Muscle of leg (tissue), 11 donors: ENCODE results near the gene PTGES2. TPM values are rescaled to one million over a fixed set of nuclear protein-coding genes. Genes with fewer than 3 reads are reported as not detected.
A peak's percentile ranks its signal among the peaks of the same experiment; 100 is the strongest.

Experiments used
- DNase-seq: peaks from one replicate; pipeline ENCODE4 v3.0.0; 2013
- H3K27ac ChIP-seq: one replicate; pipeline ENCODE4 v1.5.1; 2013; ENCODE audit warnings: mild to moderate bottlenecking, low read length, control low read depth
- H3K27me3 ChIP-seq: one replicate; pipeline ENCODE4 v1.6.1; 2013; ENCODE audit warnings: low read length; ENCODE audit not compliant: control insufficient read depth, insufficient read depth
- H3K36me3 ChIP-seq: one replicate; pipeline ENCODE4 v1.6.1; 2013; ENCODE audit warnings: low read length; ENCODE audit not compliant: control insufficient read depth, insufficient read depth
- H3K4me1 ChIP-seq: one replicate; pipeline ENCODE4 v1.6.1; 2013; ENCODE audit warnings: low read length; ENCODE audit not compliant: control insufficient read depth, insufficient read depth
- H3K4me3 ChIP-seq: one replicate; pipeline ENCODE4 v1.5.1; 2013; ENCODE audit warnings: low read length, control low read depth
- H3K9me3 ChIP-seq: replicated peaks from 2 replicates; pipeline ENCODE4 v1.6.1; 2013; ENCODE audit warnings: low read depth, low read length; ENCODE audit not compliant: control insufficient read depth
- WGBS: methylation state at CpG from one replicate; pipeline ENCODE4 v1.1.5; 2013; ENCODE audit warnings: missing lambda C conversion rate; ENCODE audit not compliant: insufficient coverage; 5-methylcytosine and 5-hydroxymethylcytosine counted together
- polyA plus RNA-seq, 8 donors: library from polyadenylated mRNA; unstranded; fragments of 120-200 nt; gene quantifications; one replicate each; pipeline versions ENCODE4 v1.2.1 to v1.2.3, GENCODE V29; 2013; ENCODE audit warnings: inconsistent platforms in 1 of 8, low replicate concordance in 1 of 8; ENCODE audit not compliant: insufficient read length in 8 of 8, insufficient read depth in 1 of 8
- total RNA-seq: library from RNA; stranded (reverse); fragments of 120-200 nt; gene quantifications from one replicate; pipeline ENCODE4 v1.2.4, GENCODE V29; 2013

PTGES2 gene
- total and polyA plus RNA-seq, 9 donors: 30.1 to 45.3 (median 41.3) TPM

DNA sequence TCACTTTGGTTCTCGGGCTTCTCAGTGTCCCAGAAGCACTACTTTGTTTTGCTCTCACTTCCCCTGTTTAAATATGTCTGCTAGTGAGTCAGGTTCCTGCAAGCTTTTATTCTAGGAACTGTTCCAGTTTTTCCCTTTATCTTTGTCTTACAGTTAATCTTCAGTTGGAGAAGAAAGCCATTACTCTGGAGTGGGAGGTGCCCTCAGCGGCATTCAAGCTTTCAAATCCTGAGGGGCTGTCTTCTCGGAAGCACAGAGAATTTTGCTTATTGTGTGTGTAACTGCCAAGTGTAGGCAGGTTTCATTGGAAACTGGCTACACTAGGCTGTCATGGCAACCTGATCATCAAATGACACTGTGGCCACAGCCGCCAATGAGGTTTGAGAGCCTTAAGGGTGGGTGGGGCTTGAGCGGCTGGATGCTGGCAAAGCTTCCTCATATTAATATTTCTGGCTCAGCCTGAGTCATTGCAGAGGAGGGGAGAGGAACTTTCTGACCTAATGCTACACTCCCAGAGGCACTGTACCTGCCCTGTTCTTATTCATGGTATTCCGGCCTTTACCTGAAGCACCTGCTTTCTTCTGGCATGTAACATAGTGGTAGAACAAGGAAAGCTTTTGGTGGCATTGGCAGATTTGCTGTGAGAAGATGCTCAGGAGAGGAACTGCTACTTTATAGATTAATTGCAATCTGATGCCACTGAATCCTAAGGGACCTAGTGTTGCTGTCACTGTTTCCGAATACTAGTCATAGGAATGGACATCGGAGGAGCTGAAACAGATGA lies 33.2 kb downstream of the PTGES2 start:
- Histone ChIP-seq H3K4me1 (peaks cover 68% of the 10 kb centered on the region), H3K4me3 (peak overlapping the region; percentile 0), H3K9me3 (no peaks in the 10 kb centered on the region), H3K36me3 (peaks cover 12% of the 10 kb centered on the region), H3K27me3 (no peaks in the 10 kb centered on the region), H3K27ac (peak overlapping the region; percentile 93)
- peak; percentile 99 for DNase-seq
- 25% methylated on average over 4 of the region's 8 CpGs for WGBS

DNA sequence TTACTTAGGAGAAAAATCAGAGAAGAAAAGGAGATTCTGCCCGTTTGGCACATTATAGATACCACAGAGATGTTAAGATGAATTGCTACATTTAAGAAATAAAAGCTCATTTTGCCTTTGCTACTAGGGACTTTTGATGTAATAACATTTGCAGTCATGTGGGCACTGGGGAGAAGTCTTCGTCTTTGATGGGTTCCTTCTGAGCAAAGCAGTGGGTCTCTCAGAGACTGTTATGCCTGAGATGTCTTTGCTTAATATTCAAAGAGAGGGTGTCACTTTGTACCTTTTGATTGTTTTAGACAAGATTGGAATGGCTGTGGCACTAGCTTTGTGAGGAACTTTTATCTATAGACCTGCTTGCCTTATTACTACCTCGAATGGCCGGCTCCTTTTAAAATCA lies 34.5 kb downstream of the PTGES2 start:
- 64% methylated on average over 2 of the region's 4 CpGs for WGBS
- Histone ChIP-seq H3K4me1 (peaks cover 54% of the 10 kb centered on the region), H3K27me3 (no peaks in the 10 kb centered on the region), H3K27ac (peak overlapping the region; percentile 93), H3K4me3 (no peak overlapping the region), H3K36me3 (peaks cover 14% of the 10 kb centered on the region), H3K9me3 (no peaks in the 10 kb centered on the region)
- no peak for DNase-seq

DNA sequence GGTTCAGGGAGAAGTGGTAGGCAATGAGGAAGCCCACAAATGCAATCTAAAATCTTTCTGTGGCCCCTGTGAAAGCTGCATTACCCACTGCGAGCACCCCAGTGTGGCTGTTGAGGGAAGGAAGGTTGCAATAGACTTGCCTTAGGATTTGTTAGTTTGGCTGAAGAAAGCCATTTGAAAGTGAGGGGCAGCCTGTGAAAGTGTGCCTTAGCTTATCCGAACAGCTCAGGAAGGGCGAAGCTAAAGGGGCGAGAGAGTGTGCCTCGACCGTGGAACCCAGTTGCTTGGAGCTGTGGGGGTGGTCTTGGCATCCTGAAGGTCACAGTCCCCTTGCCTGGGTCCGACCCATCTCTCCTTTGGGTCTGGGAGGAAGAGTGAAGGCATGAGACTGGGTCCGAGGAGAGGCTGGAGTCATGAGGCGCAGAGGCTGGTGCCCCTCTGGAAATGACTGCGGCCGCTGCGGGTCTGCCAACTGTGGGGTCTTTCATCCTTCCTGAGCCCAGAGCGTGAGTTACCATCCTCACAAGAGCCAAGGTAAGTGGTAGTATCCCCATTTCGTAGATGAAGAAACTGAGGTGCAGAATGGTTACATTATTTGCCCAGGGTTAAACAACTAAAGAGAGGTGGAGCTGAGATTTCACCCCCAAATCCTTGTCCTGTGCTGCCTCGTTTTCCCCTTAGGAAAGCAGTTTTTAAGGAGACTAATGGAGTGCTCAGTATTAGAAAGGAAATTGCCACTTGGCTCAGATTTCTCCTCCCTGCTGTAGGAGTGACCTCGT lies 35.1 kb downstream of the PTGES2 start:
- Histone ChIP-seq H3K4me1 (peaks cover 48% of the 10 kb centered on the region), H3K4me3 (peak overlapping the region; percentile 45), H3K27me3 (no peaks in the 10 kb centered on the region), H3K9me3 (no peaks in the 10 kb centered on the region), H3K27ac (peak overlapping the region; percentile 93), H3K36me3 (peaks cover 14% of the 10 kb centered on the region)
- no peak for DNase-seq
- 83% methylated on average over 5 of the region's 16 CpGs for WGBS

DNA sequence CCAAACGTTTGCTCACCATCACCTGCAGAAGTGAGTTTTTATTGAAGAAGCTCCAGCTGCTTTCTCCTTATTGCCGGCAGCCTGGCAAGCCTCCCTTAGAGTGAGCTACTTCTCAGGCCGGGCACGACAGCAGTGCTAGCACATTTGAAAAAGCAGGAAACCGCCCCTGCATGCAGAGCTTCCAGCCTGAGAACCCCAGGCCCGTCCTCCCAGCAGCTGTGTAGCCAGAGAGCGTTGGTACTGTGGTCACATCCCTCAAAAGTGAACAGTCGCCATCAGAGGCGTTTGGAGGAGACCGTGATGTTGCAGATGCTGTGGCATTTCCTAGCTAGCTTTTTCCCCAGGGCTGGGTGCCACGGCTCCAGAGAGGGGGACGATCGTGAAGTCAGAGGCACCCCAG lies 36.0 kb downstream of the PTGES2 start:
- peaks cover 12% of the 10 kb centered on the region for H3K36me3 ChIP-seq
- peak overlapping the region; percentile 45 for H3K4me3 ChIP-seq
- no peaks in the 10 kb centered on the region for H3K9me3 ChIP-seq
- no peaks in the 10 kb centered on the region for H3K27me3 ChIP-seq
- H3K4me1 ChIP-seq: peaks cover 45% of the 10 kb centered on the region
- H3K27ac ChIP-seq: peak overlapping the region; percentile 93
- WGBS: 44% methylated on average over 6 of the region's 13 CpGs
- DNase-seq: no peak

DNA sequence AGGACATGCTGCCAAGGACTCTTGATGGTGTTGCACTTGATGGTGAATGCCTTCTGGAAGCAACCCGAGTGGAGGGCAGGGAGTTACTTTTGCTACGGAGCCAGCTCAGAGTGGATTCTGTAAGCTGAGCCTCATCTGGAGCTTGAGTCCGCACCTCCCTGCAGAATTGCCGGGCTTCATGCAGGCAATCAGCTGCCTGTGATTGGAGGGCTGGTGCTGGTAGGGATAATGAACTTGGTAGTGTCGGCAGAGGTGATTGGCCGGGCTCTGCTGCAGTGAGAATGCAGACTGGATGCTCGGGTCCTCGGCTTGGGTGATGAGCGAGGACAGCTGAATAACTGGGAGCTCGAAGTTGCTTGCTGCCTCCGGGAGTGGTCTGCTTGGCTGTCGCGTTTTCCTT lies 36.4 kb downstream of the PTGES2 start:
- 18% methylated on average over 6 of the region's 13 CpGs for WGBS
- Histone ChIP-seq H3K27me3 (no peaks in the 10 kb centered on the region), H3K4me3 (peak overlapping the region; percentile 45), H3K4me1 (peaks cover 45% of the 10 kb centered on the region), H3K9me3 (no peaks in the 10 kb centered on the region), H3K36me3 (peaks cover 9% of the 10 kb centered on the region), H3K27ac (peak overlapping the region; percentile 93)
- peak; percentile 98 for DNase-seq

DNA sequence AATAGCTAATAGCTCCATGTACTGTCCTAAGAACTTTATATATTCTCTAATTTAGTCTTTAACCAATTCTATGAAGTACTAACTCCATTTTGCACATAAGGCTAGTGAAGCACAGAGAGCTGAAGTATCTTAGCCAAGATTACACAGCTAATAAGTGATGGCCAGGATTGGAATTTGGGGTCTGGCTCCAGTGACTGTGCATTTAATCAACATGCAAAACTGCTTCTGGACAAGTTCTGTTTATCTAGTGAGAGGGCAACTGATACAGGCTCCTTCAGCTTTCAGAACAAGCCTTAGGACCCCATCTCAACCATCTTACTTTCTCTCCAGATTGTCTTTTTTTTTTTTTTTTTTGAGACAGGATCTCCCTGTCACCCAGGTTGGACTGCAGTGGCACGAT lies 38.2 kb downstream of the PTGES2 start:
- DNase-seq: no peak
- WGBS: no CpG with 5 or more reads among the region's 1 CpG
- Histone ChIP-seq H3K27me3 (no peaks in the 10 kb centered on the region), H3K9me3 (no peaks in the 10 kb centered on the region), H3K36me3 (peaks cover 2% of the 10 kb centered on the region), H3K4me3 (no peak overlapping the region), H3K4me1 (peaks cover 35% of the 10 kb centered on the region), H3K27ac (no peak overlapping the region)

DNA sequence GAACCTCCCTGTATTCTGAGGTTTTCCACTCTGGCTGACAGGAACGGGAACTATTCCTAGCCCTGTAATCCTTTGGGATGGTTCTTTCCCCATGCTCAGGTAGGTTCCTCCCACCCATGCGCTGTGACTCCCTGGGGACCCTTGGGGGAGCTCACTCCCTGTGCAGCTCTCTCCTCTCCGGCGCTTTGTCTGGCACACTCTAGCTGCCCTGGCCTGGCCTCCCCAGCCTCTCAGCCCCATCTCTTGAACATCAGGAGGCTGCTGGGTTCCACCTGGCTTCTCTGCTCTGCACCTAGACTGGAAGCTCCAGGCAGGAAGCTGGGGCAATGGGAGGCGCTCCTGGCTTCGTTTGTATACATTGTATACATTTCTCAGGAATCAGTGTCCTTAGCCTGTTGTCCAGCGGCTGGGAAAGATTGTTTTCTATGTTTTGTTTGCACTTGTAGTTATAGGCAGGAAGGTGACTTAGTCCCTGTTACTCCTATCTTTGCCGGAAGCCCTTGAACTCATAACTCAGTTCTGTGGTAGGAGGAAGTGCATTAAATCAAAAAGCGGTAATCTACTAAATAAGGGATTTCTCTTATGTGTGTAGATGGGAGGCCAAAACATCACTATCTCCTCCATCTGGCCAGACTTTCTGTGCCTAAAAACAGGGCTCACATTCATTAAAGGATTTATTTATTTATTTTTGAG lies 39.1 kb downstream of the PTGES2 start:
- Histone ChIP-seq H3K4me1 (peaks cover 30% of the 10 kb centered on the region), H3K9me3 (no peaks in the 10 kb centered on the region), H3K36me3 (peaks cover 2% of the 10 kb centered on the region), H3K27me3 (no peaks in the 10 kb centered on the region), H3K27ac (no peak overlapping the region), H3K4me3 (no peak overlapping the region)
- DNase-seq: no peak
- 86% methylated on average over 4 of the region's 9 CpGs for WGBS

DNA sequence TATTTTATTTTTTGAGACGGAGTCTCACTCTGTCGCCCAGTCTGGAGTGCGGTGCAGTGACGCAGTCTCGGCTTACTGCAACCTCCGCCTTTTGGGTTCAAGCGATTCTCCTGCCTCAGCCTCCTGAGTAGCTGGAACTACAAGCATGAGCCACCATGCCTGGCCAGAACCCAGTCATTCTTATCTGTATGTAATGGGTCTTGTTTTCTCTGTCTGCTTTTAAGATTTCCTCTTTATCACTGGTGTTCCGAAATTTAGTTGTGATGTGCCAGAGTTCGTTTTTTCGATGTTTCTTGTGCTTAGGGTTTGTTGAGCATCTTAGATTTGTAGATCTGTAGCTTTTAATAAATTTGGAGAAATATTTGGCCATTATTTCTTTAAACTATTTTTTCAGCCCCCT lies 40.3 kb downstream of the PTGES2 start:
- WGBS: no CpG with 5 or more reads among the region's 10 CpGs

DNA sequence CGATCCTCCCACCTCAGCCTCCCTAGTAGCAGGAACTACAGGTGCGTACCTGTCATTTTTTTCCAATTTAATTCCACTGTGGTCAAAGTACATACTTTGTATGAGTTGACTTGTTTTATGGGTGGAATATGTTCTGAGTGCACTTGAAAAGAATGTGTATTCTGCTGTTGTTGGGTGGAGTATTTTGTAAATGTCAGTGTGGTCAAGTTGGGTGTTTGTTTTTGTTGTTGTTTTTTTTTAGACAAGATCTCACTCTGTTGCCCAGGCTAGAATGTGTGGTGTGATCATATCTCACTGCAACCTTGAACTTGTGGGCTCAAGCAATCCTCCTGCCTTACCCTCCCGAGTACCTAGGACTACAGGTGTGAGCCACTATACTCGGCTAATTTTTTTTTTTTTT lies 41.6 kb downstream of the PTGES2 start:
- no CpG with 5 or more reads among the region's 4 CpGs for WGBS

More for the DNA sequence above, 40.3 kb downstream of the PTGES2 start:
- DNase-seq: no peak
- Histone ChIP-seq H3K36me3 (peaks cover 2% of the 10 kb centered on the region), H3K9me3 (no peaks in the 10 kb centered on the region), H3K27me3 (no peaks in the 10 kb centered on the region), H3K27ac (no peak overlapping the region), H3K4me1 (peaks cover 22% of the 10 kb centered on the region), H3K4me3 (no peak overlapping the region)

DNA sequence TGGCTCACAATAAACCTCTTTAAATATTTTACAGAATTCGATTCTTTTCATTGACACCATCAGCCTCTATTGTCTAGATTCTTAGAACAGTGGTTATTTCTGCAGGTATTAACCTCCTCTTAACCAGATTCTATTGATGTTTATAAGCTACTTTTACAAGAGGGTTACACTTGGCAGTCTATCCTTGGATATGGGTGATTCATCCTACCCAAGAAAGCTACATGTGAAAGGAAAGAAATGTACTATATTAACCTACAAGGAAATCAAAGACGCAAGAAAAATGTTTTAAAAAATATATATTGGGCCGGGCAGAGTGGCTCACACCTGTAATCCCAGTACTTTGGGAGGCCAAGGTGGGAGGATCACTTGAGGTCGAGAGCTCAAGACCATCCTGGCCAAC lies 42.8 kb downstream of the PTGES2 start:
- peaks cover 28% of the 10 kb centered on the region for H3K4me1 ChIP-seq
- no peak overlapping the region for H3K4me3 ChIP-seq
- WGBS: 100% methylated on average over 2 of the region's 4 CpGs
- no peaks in the 10 kb centered on the region for H3K27me3 ChIP-seq
- DNase-seq: no peak
- no peaks in the 10 kb centered on the region for H3K9me3 ChIP-seq
- peaks cover 2% of the 10 kb centered on the region for H3K36me3 ChIP-seq
- H3K27ac ChIP-seq: no peak overlapping the region

More for the DNA sequence above, 41.6 kb downstream of the PTGES2 start:
- no peak for DNase-seq
- peaks cover 2% of the 10 kb centered on the region for H3K36me3 ChIP-seq
- no peaks in the 10 kb centered on the region for H3K27me3 ChIP-seq
- no peak overlapping the region for H3K27ac ChIP-seq
- no peaks in the 10 kb centered on the region for H3K9me3 ChIP-seq
- no peak overlapping the region for H3K4me3 ChIP-seq
- H3K4me1 ChIP-seq: peaks cover 25% of the 10 kb centered on the region
